Ascending aorta (tissue), 2 donors: Measurements from ENCODE around the gene TTR. TPM values are rescaled to one million over a fixed set of nuclear protein-coding genes. Genes with fewer than 3 reads are reported as not detected.

Experiments
- DNase-seq, 2 donors: peaks; one replicate each; pipeline ENCODE4 v3.0.0-alpha.2; 2019; ENCODE audit warnings: low spot score in 2 of 2
- H3K27ac ChIP-seq, 2 donors: fragments of 200-600 bp; sonication (generic); one replicate each; pipeline ENCODE4 v1.5.1; 2016 to 2017; ENCODE audit warnings: mild to moderate bottlenecking in 1 of 2
- H3K27me3 ChIP-seq: fragments of 200-600 bp; sonication (generic); one replicate; pipeline ENCODE4 v1.5.1; 2017
- H3K36me3 ChIP-seq, 2 donors: fragments of 200-600 bp; sonication (generic); one replicate each; pipeline ENCODE4 v1.5.1; 2016
- H3K4me1 ChIP-seq, 2 donors: fragments of 200-600 bp; sonication (generic); one replicate each; pipeline ENCODE4 v1.5.1; 2016 to 2017; ENCODE audit warnings: mild to moderate bottlenecking in 1 of 2
- H3K4me3 ChIP-seq, 2 donors: fragments of 200-600 bp; sonication (generic); one replicate each; pipeline ENCODE4 v1.5.1; 2016 to 2017; ENCODE audit warnings: mild to moderate bottlenecking in 1 of 2
- H3K9me3 ChIP-seq, 2 donors: fragments of 200-600 bp; sonication (generic); one replicate each; pipeline ENCODE4 v1.5.1; 2016
- CTCF ChIP-seq, 3 experiments: fragments of 200-600 bp in 2 of 3; fragments of 450-650 bp in 1 of 3; sonication (generic) in 2 of 3; IDR thresholded peaks; one replicate each; pipeline ENCODE4 v1.5.1; 2016 to 2019; ENCODE audit warnings: antibody characterized with exemption in 3 of 3, mild to moderate bottlenecking in 1 of 3, moderate library complexity in 1 of 3
- intact Hi-C: fragments of 100-400 bp; cut with DNase I; formaldehyde crosslinking; loops from one replicate; pipeline ENCODE4 v1.15.1; 2023
- total RNA-seq: library from RNA; depleted of rRNA; stranded (reverse); fragments of >200 nt; gene quantifications from one replicate; pipeline ENCODE4 v1.1.0, GENCODE V29; 2016

TTR gene
- total RNA-seq, 1 donor from 2014 or later, result 5.2 TPM

GRCh38 chr18:31626409-31626808 lies 34.7 kb downstream of the TTR start:
- no peak for TF ChIP-seq CTCF (IDR thresholded peaks at IDR 0.05)
- Histone ChIP-seq H3K27me3 (no peaks in the 10 kb centered on the region), H3K4me1 (no peaks in the 10 kb centered on the region), H3K4me3 (no peak overlapping the region), H3K9me3 (no peaks in the 10 kb centered on the region), H3K27ac (no peak overlapping the region), H3K36me3 (no peaks in the 10 kb centered on the region)
- no peak for DNase-seq
- intact Hi-C loops, result no loop called here

GRCh38 chr18:31630549-31630948 lies 38.9 kb downstream of the TTR start:
- no peak for TF ChIP-seq CTCF (IDR thresholded peaks at IDR 0.05)
- Histone ChIP-seq H3K4me3 (no peak overlapping the region), H3K9me3 (no peaks in the 10 kb centered on the region), H3K27ac (no peak overlapping the region), H3K36me3 (no peaks in the 10 kb centered on the region), H3K27me3 (no peaks in the 10 kb centered on the region), H3K4me1 (no peaks in the 10 kb centered on the region)
- intact Hi-C loops, result no loop called here
- DNase-seq, result no peak

GRCh38 chr18:31631526-31631925 lies 39.8 kb downstream of the TTR start:
- no peaks in the 10 kb centered on the region for H3K4me1 ChIP-seq
- TF ChIP-seq CTCF (IDR thresholded peaks at IDR 0.05), result no peak
- no peak for DNase-seq

GRCh38 chr18:31632356-31632755 lies 40.7 kb downstream of the TTR start:
- H3K4me3 ChIP-seq, result no peak overlapping the region
- no peak overlapping the region for H3K27ac ChIP-seq
- no peak for DNase-seq
- no peaks in the 10 kb centered on the region for H3K27me3 ChIP-seq
- no peaks in the 10 kb centered on the region for H3K9me3 ChIP-seq
- TF ChIP-seq CTCF (IDR thresholded peaks at IDR 0.05), result no peak
- H3K4me1 ChIP-seq, result no peaks in the 10 kb centered on the region
- intact Hi-C loops, result no loop called here
- H3K36me3 ChIP-seq, result no peaks in the 10 kb centered on the region

More at GRCh38 chr18:31631526-31631925, 39.8 kb downstream of the TTR start:
- Histone ChIP-seq H3K27me3 (no peaks in the 10 kb centered on the region), H3K9me3 (no peaks in the 10 kb centered on the region), H3K36me3 (no peaks in the 10 kb centered on the region), H3K4me3 (no peak overlapping the region), H3K27ac (no peak overlapping the region)
- intact Hi-C loops, result no loop called here

GRCh38 chr18:31633392-31634330 lies 42.0 kb downstream of the TTR start:
- Histone ChIP-seq H3K4me1 (no peaks in the 10 kb centered on the region), H3K27me3 (no peaks in the 10 kb centered on the region), H3K36me3 (no peaks in the 10 kb centered on the region), H3K4me3 (no peak overlapping the region), H3K9me3 (no peaks in the 10 kb centered on the region), H3K27ac (no peak overlapping the region)
- intact Hi-C loops, result no loop called here
- no peak for DNase-seq
- no peak for TF ChIP-seq CTCF (IDR thresholded peaks at IDR 0.05)
